ENCODE results near the gene VPS13A. TPM values are rescaled to one million over a fixed set of nuclear protein-coding genes. Genes with fewer than 3 reads are reported as not detected.

VPS13A gene
- total RNA-seq, 1 experiment from 2014 or later: 52.8 TPM

DNA sequence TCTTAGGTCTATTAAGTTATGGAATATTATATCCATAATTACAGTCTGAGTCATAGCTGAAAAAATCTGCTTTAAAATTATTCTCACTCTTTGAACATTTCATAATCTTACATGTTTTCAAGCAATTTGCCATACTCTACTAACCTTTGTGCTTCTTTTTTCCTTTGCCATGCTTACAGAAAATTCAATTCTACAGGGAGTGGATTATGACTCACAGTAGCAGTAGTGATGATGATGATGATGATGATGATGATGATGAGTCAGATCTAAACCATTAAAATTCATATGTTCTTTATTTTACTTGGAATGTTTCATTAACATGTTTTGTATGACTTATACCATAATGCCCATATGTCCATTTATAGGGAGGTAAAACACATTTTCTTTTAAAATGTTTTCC lies 207.1 kb downstream of the VPS13A start:
- RAD21 ChIA-PET (ENCODE audit: low non-redundant PET in 1 of 2, low total read pairs in 2 of 2, uncharacterized antibody in 2 of 2, unreplicated experiment in 2 of 2): no interaction called here
- no peak for ATAC-seq
- Histone ChIP-seq H3K79me2 (ENCODE audit: insufficient read depth, low read length) (no peaks in the 10 kb centered on the region), H3K4me3 (replicated peaks in 1 of 2; ENCODE audit: low read depth in 1 of 2, low read length in 2 of 2) (no peak overlapping the region), H3K4me1 (ENCODE audit: control insufficient read depth in 1 of 2, insufficient read depth in 2 of 2, low read length in 2 of 2) (no peaks in the 10 kb centered on the region), H3K9me2 (ENCODE audit: insufficient read depth) (no peaks in the 10 kb centered on the region), H3K27me3 (ENCODE audit: insufficient read depth, low read length) (no peaks in the 10 kb centered on the region), H2AFZ (ENCODE audit: low read depth, low read length, poor library complexity, severe bottlenecking) (no peak overlapping the region), H3K27ac (ENCODE audit: low read depth, low read length) (no peak overlapping the region), H3K36me3 (ENCODE audit: control insufficient read depth in 1 of 2, insufficient read depth in 2 of 2, low read length in 2 of 2) (no peaks in the 10 kb centered on the region), H3K4me2 (ENCODE audit: low read length) (no peak overlapping the region), H4K20me1 (ENCODE audit: insufficient read depth) (no peaks in the 10 kb centered on the region), H3K9ac (ENCODE audit: low read length) (no peak overlapping the region), H3K9me3 (ENCODE audit: control insufficient read depth in 1 of 2, insufficient read depth in 1 of 2, low read depth in 1 of 2, low read length in 2 of 2) (no peaks in the 10 kb centered on the region)
- TF ChIP-seq, protein P1, sequence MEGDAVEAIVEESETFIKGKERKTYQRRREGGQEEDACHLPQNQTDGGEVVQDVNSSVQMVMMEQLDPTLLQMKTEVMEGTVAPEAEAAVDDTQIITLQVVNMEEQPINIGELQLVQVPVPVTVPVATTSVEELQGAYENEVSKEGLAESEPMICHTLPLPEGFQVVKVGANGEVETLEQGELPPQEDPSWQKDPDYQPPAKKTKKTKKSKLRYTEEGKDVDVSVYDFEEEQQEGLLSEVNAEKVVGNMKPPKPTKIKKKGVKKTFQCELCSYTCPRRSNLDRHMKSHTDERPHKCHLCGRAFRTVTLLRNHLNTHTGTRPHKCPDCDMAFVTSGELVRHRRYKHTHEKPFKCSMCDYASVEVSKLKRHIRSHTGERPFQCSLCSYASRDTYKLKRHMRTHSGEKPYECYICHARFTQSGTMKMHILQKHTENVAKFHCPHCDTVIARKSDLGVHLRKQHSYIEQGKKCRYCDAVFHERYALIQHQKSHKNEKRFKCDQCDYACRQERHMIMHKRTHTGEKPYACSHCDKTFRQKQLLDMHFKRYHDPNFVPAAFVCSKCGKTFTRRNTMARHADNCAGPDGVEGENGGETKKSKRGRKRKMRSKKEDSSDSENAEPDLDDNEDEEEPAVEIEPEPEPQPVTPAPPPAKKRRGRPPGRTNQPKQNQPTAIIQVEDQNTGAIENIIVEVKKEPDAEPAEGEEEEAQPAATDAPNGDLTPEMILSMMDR (IDR thresholded peaks at IDR 0.05 in 2 of 3, conservative IDR thresholded peaks at IDR 0.05 in 1 of 3; ENCODE audit: borderline replicate concordance in 1 of 3, insufficient read depth in 1 of 3, low read depth in 2 of 3, low read length in 2 of 3): no peak
- TF ChIP-seq YY1 (IDR thresholded peaks at IDR 0.05; ENCODE audit: extremely low read depth, insufficient replicate concordance, low read depth, low read length) (no peak), SRF (IDR thresholded peaks at IDR 0.05; ENCODE audit: low read depth) (no peak)
- intact Hi-C loops (cut with micrococcal nuclease): no loop called here
- no TSS peak for BruUV-seq (replicated peaks)
- CTCF ChIA-PET: no interaction called here
- DNase-seq (ENCODE audit: low read depth, low spot score): no peak
- POLR2A ChIA-PET: no interaction called here

DNA sequence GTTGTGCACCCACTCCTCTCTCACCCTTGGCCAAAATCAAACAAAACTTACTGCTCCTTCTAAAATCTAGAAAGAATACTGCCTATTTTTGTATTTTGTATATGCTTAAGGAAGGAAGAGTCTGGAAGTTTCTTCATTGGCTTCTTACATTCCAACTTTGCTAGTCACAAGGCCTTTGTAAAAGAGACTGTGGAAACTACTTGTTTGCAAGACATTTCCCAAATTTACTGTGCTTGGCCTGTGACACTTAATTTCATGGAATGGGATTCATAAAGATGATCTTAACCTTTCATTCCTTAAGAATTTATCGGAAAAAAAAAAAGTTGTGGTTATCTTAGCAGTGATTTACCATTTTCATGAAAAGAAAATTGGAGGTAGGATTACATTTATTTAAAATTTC lies 208.9 kb downstream of the VPS13A start:
- ChIA-PET RAD21 (ENCODE audit: low non-redundant PET in 1 of 2, low total read pairs in 2 of 2, uncharacterized antibody in 2 of 2, unreplicated experiment in 2 of 2) (no interaction called here), POLR2A (no interaction called here), CTCF (no interaction called here)
- H2AFZ ChIP-seq (ENCODE audit: low read depth, low read length, poor library complexity, severe bottlenecking): no peak overlapping the region
- H3K79me2 ChIP-seq (ENCODE audit: insufficient read depth, low read length): no peaks in the 10 kb centered on the region
- ATAC-seq (no peak), DNase-seq (ENCODE audit: low read depth, low spot score) (no peak)
- H3K27ac ChIP-seq (ENCODE audit: low read depth, low read length): no peak overlapping the region
- no peak overlapping the region for H3K9ac ChIP-seq (ENCODE audit: low read length)
- H3K4me3 ChIP-seq (replicated peaks in 1 of 2; ENCODE audit: low read depth in 1 of 2, low read length in 2 of 2): no peak overlapping the region
- H3K4me2 ChIP-seq (ENCODE audit: low read length): no peak overlapping the region
- no peaks in the 10 kb centered on the region for H3K4me1 ChIP-seq (ENCODE audit: control insufficient read depth in 1 of 2, insufficient read depth in 2 of 2, low read length in 2 of 2)
- H3K27me3 ChIP-seq (ENCODE audit: insufficient read depth, low read length): no peaks in the 10 kb centered on the region
- intact Hi-C loops (cut with micrococcal nuclease): no loop called here
- no peaks in the 10 kb centered on the region for H3K36me3 ChIP-seq (ENCODE audit: control insufficient read depth in 1 of 2, insufficient read depth in 2 of 2, low read length in 2 of 2)
- no peaks in the 10 kb centered on the region for H3K9me3 ChIP-seq (ENCODE audit: control insufficient read depth in 1 of 2, insufficient read depth in 1 of 2, low read depth in 1 of 2, low read length in 2 of 2)
- no TSS peak for BruUV-seq (replicated peaks)
- no peaks in the 10 kb centered on the region for H3K9me2 ChIP-seq (ENCODE audit: insufficient read depth)
- no peaks in the 10 kb centered on the region for H4K20me1 ChIP-seq (ENCODE audit: insufficient read depth)
- TF ChIP-seq, protein P2, sequence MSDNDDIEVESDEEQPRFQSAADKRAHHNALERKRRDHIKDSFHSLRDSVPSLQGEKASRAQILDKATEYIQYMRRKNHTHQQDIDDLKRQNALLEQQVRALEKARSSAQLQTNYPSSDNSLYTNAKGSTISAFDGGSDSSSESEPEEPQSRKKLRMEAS (IDR thresholded peaks at IDR 0.05): no peak
- TF ChIP-seq EZH2 (IDR thresholded peaks at IDR 0.05) (no peak), FOSL1 (IDR thresholded peaks at IDR 0.05; ENCODE audit: low read depth) (no peak), YY1 (IDR thresholded peaks at IDR 0.05; ENCODE audit: extremely low read depth, insufficient replicate concordance, low read depth, low read length) (no peak), ZFX (IDR thresholded peaks at IDR 0.05) (no peak), RAD21 (IDR thresholded peaks at IDR 0.05; ENCODE audit: low read depth) (no peak), POLR2A (IDR thresholded peaks at IDR 0.05; ENCODE audit: borderline replicate concordance, extremely low read depth, insufficient read depth, insufficient read length) (no peak)
- TF ChIP-seq, protein P3, sequence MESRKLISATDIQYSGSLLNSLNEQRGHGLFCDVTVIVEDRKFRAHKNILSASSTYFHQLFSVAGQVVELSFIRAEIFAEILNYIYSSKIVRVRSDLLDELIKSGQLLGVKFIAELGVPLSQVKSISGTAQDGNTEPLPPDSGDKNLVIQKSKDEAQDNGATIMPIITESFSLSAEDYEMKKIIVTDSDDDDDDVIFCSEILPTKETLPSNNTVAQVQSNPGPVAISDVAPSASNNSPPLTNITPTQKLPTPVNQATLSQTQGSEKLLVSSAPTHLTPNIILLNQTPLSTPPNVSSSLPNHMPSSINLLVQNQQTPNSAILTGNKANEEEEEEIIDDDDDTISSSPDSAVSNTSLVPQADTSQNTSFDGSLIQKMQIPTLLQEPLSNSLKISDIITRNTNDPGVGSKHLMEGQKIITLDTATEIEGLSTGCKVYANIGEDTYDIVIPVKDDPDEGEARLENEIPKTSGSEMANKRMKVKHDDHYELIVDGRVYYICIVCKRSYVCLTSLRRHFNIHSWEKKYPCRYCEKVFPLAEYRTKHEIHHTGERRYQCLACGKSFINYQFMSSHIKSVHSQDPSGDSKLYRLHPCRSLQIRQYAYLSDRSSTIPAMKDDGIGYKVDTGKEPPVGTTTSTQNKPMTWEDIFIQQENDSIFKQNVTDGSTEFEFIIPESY (IDR thresholded peaks at IDR 0.05; ENCODE audit: extremely low read depth, insufficient replicate concordance, low read length): no peak
- TF ChIP-seq, protein P1 (IDR thresholded peaks at IDR 0.05 in 2 of 3, conservative IDR thresholded peaks at IDR 0.05 in 1 of 3; ENCODE audit: borderline replicate concordance in 1 of 3, insufficient read depth in 1 of 3, low read depth in 2 of 3, low read length in 2 of 3): no peak

Measured in HCT116 (cell line).